Neural cell (in vitro differentiated cells): ENCODE results near the gene CABLES2. TPM values are rescaled to one million over a fixed set of nuclear protein-coding genes. Genes with fewer than 3 reads are reported as not detected.

ENCODE experiments used
- H2AFZ ChIP-seq: fragments of 200-600, 300-800 bp; sonication (generic), shearing (Covaris generic); 2 replicates; pipeline ENCODE4 v1.6.0; 2014; ENCODE audit warnings: low read depth, mild to moderate bottlenecking, antibody characterized with exemption, low read length, moderate library complexity
- H3F3A ChIP-seq: fragments of 200-600 bp; shearing (Covaris generic); 2 replicates; pipeline ENCODE4 v1.6.1; 2016; ENCODE audit warnings: mild to moderate bottlenecking, moderate library complexity, mixed read lengths, antibody characterized with exemption, low read length; ENCODE audit not compliant: insufficient read depth, poor library complexity, severe bottlenecking
- H3K27ac ChIP-seq: fragments of 200-600, 300-800 bp; sonication (generic), shearing (Covaris generic); 2 replicates; pipeline ENCODE4 v1.5.1; 2014; ENCODE audit warnings: mild to moderate bottlenecking, low read length, moderate library complexity
- H3K27me3 ChIP-seq: fragments of 300-800, 200-600 bp; sonication (generic), shearing (Covaris generic); 2 replicates; pipeline ENCODE4 v1.6.0; 2014; ENCODE audit warnings: mild to moderate bottlenecking, low read depth, low read length, moderate library complexity; ENCODE audit not compliant: insufficient read depth
- H3K36me3 ChIP-seq: fragments of 300-800, 200-600 bp; sonication (generic), shearing (Covaris generic); 2 replicates; pipeline ENCODE4 v1.5.1; 2014; ENCODE audit warnings: mild to moderate bottlenecking, antibody characterized with exemption, low read length, moderate library complexity; ENCODE audit not compliant: insufficient read depth
- H3K4me2 ChIP-seq: fragments of 300-800, 200-600 bp; sonication (generic), shearing (Covaris generic); 2 replicates; pipeline ENCODE4 v1.6.0; 2014; ENCODE audit warnings: mild to moderate bottlenecking, low read length
- H3K4me3 ChIP-seq: fragments of 300-800, 200-600 bp; sonication (generic), shearing (Covaris generic); 2 replicates; pipeline ENCODE4 v1.5.1; 2014; ENCODE audit warnings: mild to moderate bottlenecking, low read length, moderate library complexity
- H3K79me2 ChIP-seq: fragments of 200-600 bp; shearing (Covaris generic); replicated peaks from 2 replicates; pipeline ENCODE4 v1.6.0; 2014; ENCODE audit warnings: mild to moderate bottlenecking, low read length, moderate library complexity; ENCODE audit not compliant: insufficient read depth
- H3K9ac ChIP-seq: fragments of 300-800, 200-600 bp; sonication (generic), shearing (Covaris generic); 2 replicates; pipeline ENCODE4 v1.6.1; 2016; ENCODE audit warnings: mild to moderate bottlenecking, low read length, mixed read lengths
- H3K9me2 ChIP-seq: fragments of 200-600 bp; shearing (Covaris generic); 2 replicates; pipeline ENCODE4 v1.6.1; 2016; ENCODE audit warnings: mild to moderate bottlenecking, low read length, mixed read lengths; ENCODE audit not compliant: insufficient read depth
- H3K9me3 ChIP-seq: fragments of 200-600, 300-800 bp; sonication (generic), shearing (Covaris generic); 2 replicates; pipeline ENCODE4 v1.6.1; 2016; ENCODE audit warnings: mild to moderate bottlenecking, mixed run types, low read length, moderate library complexity, mixed read lengths
- H4K20me1 ChIP-seq: fragments of 200-600 bp; shearing (Covaris generic); 2 replicates; pipeline ENCODE4 v1.6.1; 2016; ENCODE audit warnings: mild to moderate bottlenecking, mixed run types; ENCODE audit not compliant: insufficient read depth
- EP300 ChIP-seq: fragments of 450-650 bp; conservative IDR thresholded peaks from 2 replicates; pipeline ENCODE4 v1.6.1; 2014; ENCODE audit warnings: antibody characterized with exemption, mild to moderate bottlenecking, moderate library complexity; ENCODE audit not compliant: poor library complexity, severe bottlenecking
- EZH2 ChIP-seq: fragments of 200-600, 300-800 bp; shearing (Covaris generic), sonication (generic); IDR thresholded peaks from 2 replicates; pipeline ENCODE4 v1.6.1; 2014; ENCODE audit warnings: antibody characterized with exemption, low read length, borderline replicate concordance, mild to moderate bottlenecking; ENCODE audit not compliant: insufficient read depth, poor library complexity, severe bottlenecking
- MXI1 ChIP-seq: fragments of 450-650 bp; conservative IDR thresholded peaks from 2 replicates; pipeline ENCODE4 v1.6.1; 2014; ENCODE audit warnings: antibody characterized with exemption, mild to moderate bottlenecking; ENCODE audit not compliant: poor library complexity, severe bottlenecking
- POLR2AphosphoS5 ChIP-seq: IDR thresholded peaks from 2 replicates; pipeline ENCODE4 v1.6.1; 2012
- RAD21 ChIP-seq: fragments of 450-650 bp; conservative IDR thresholded peaks from 2 replicates; pipeline ENCODE4 v1.6.1; 2014; ENCODE audit warnings: antibody characterized with exemption, mild to moderate bottlenecking, moderate library complexity
- SMC3 ChIP-seq: fragments of 450-650 bp; conservative IDR thresholded peaks from 2 replicates; pipeline ENCODE4 v1.6.1; 2014; ENCODE audit warnings: antibody characterized with exemption, mild to moderate bottlenecking, moderate library complexity; ENCODE audit not compliant: poor library complexity
- TAF1 ChIP-seq: IDR thresholded peaks from 2 replicates; pipeline ENCODE4 v1.6.1; 2012; ENCODE audit warnings: low read depth
- polyA plus RNA-seq: library from polyadenylated mRNA; depleted of rRNA; stranded (reverse); fragments of >200 nt; gene quantifications from 2 replicates; pipeline ENCODE4 v1.2.3, GENCODE V29; 2014
- TF ChIP-seq, protein P1 (sequence below): IDR thresholded peaks from 2 replicates; pipeline ENCODE4 v1.6.1; 2012; ENCODE audit warnings: borderline replicate concordance
- TF ChIP-seq, protein P2 (sequence below): fragments of 450-650 bp; IDR thresholded peaks from 2 replicates; pipeline ENCODE4 v1.5.1; 2014; ENCODE audit warnings: antibody characterized with exemption, mild to moderate bottlenecking, moderate library complexity; ENCODE audit not compliant: poor library complexity, severe bottlenecking

CABLES2 gene
- polyA plus RNA-seq, 1 donor from 2014 or later = 8.3 TPM

DNA sequence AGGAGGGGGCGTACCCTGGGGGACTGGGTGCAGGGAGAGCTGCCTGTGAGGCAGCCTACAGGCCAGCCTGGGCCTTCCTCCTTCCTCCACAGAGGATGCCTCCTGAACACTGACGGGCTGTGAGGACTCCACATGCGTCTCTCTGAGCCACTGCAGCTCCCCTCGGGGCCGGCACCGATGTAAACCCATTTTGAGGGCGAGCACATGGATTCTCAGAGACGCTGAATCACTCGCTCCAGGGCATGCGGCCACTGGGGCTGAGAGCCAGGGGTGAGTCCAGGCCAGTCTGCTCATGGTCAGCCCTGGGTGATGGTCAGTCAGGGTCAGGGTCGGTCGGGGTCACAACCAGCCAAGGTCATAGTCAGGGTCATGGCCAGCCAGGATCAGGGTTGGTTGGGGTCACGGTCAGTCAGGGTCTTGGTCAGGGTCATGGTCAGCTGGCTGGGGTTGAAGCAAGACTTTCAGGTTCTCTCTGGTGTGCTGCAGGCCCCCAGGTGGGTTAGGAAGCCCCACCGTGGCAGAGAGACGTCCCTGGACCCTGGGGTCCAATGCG, 35.0 kb upstream of the CABLES2 start:
- Histone ChIP-seq H3K4me2 (no peak overlapping the region), H3K9me2 (no peaks in the 10 kb centered on the region), H4K20me1 (no peaks in the 10 kb centered on the region), H3K36me3 (no peaks in the 10 kb centered on the region), H3K4me3 (no peak overlapping the region), H2AFZ (no peak overlapping the region), H3K79me2 (no peaks in the 10 kb centered on the region), H3K27me3 (no peaks in the 10 kb centered on the region), H3K9me3 (no peaks in the 10 kb centered on the region), H3F3A (no peaks in the 10 kb centered on the region), H3K27ac (no peak overlapping the region), H3K9ac (no peak overlapping the region)
- TF ChIP-seq, protein P1, sequence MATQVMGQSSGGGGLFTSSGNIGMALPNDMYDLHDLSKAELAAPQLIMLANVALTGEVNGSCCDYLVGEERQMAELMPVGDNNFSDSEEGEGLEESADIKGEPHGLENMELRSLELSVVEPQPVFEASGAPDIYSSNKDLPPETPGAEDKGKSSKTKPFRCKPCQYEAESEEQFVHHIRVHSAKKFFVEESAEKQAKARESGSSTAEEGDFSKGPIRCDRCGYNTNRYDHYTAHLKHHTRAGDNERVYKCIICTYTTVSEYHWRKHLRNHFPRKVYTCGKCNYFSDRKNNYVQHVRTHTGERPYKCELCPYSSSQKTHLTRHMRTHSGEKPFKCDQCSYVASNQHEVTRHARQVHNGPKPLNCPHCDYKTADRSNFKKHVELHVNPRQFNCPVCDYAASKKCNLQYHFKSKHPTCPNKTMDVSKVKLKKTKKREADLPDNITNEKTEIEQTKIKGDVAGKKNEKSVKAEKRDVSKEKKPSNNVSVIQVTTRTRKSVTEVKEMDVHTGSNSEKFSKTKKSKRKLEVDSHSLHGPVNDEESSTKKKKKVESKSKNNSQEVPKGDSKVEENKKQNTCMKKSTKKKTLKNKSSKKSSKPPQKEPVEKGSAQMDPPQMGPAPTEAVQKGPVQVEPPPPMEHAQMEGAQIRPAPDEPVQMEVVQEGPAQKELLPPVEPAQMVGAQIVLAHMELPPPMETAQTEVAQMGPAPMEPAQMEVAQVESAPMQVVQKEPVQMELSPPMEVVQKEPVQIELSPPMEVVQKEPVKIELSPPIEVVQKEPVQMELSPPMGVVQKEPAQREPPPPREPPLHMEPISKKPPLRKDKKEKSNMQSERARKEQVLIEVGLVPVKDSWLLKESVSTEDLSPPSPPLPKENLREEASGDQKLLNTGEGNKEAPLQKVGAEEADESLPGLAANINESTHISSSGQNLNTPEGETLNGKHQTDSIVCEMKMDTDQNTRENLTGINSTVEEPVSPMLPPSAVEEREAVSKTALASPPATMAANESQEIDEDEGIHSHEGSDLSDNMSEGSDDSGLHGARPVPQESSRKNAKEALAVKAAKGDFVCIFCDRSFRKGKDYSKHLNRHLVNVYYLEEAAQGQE = no peak
- TF ChIP-seq, protein P2, sequence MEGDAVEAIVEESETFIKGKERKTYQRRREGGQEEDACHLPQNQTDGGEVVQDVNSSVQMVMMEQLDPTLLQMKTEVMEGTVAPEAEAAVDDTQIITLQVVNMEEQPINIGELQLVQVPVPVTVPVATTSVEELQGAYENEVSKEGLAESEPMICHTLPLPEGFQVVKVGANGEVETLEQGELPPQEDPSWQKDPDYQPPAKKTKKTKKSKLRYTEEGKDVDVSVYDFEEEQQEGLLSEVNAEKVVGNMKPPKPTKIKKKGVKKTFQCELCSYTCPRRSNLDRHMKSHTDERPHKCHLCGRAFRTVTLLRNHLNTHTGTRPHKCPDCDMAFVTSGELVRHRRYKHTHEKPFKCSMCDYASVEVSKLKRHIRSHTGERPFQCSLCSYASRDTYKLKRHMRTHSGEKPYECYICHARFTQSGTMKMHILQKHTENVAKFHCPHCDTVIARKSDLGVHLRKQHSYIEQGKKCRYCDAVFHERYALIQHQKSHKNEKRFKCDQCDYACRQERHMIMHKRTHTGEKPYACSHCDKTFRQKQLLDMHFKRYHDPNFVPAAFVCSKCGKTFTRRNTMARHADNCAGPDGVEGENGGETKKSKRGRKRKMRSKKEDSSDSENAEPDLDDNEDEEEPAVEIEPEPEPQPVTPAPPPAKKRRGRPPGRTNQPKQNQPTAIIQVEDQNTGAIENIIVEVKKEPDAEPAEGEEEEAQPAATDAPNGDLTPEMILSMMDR = no peak
- TF ChIP-seq SMC3 (no peak), EP300 (no peak), RAD21 (no peak), MXI1 (no peak), POLR2AphosphoS5 (no peak), TAF1 (no peak), EZH2 (no peak)

DNA sequence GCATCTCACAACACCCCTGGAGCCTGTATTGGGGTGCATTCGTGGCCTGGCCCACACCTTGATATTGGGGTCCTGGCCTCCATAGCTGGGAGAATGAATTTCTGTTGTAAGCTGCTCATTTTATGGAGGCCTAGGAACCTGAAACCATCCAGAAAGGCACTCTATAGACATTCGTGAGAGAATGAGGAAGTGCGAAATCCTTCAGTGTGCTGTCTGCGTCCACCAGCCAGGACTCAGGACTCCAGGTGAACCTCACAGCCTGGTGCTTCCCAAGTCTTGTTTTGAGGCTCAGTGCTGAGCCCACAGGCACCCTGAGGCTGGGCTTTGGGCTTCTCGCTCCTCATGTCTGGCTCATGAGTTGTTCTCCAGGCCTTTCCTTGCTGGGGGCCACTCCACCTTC, 32.1 kb upstream of the CABLES2 start:
- Histone ChIP-seq H3K9me3 (no peaks in the 10 kb centered on the region), H4K20me1 (no peaks in the 10 kb centered on the region), H3K9ac (no peak overlapping the region), H3K4me2 (no peak overlapping the region), H3K27me3 (no peaks in the 10 kb centered on the region), H3F3A (no peaks in the 10 kb centered on the region), H3K27ac (no peak overlapping the region), H2AFZ (no peak overlapping the region), H3K36me3 (no peaks in the 10 kb centered on the region), H3K79me2 (no peaks in the 10 kb centered on the region), H3K4me3 (no peak overlapping the region), H3K9me2 (no peaks in the 10 kb centered on the region)
- TF ChIP-seq, protein P1 = no peak
- TF ChIP-seq TAF1 (no peak), POLR2AphosphoS5 (no peak), EP300 (no peak), RAD21 (no peak), EZH2 (no peak), SMC3 (no peak), MXI1 (no peak)
- TF ChIP-seq, protein P2 = no peak
